Measurements from ENCODE around the gene SKIL. TPM values are rescaled to one million over a fixed set of nuclear protein-coding genes. Genes with fewer than 3 reads are reported as not detected.
A peak's percentile ranks its signal among the peaks of the same experiment; 100 is the strongest.

SKIL gene
- total RNA-seq, 1 experiment from 2014 or later, result 96.4 TPM

DNA sequence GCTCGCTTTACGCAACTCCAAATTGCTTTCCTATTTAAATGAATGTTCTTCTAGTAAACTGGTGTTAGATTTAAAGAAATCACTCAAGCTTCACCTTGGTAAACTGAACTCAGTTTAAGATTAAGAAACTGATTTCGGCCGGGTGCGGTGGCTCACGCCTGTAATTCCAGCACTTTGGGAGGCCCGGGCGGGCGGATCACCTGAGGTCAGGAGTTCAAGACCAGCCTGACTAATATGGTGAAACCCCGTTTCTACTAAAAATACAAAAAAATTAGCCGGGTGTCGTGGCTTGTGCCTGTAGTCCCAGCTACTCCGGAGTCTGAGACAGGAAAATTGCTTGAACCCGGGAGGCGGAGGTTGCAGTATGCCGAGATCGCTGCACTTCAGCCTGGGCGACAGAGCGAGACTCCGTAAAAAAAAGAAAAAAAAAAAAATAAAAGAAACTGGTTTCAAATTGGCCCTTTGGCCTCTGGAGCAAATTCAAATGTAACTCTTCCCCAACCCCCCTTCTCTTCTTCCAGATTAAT, 1.7 kb downstream of the SKIL start:
- Histone ChIP-seq H3K27me3 (no peaks in the 10 kb centered on the region), H3K4me3 (peak overlapping the region; percentile 93), H3K9me3 (replicated peaks) (no peaks in the 10 kb centered on the region), H3K36me3 (peaks cover 46% of the 10 kb centered on the region), H3K4me1 (peaks cover 21% of the 10 kb centered on the region), H3K27ac (no peak overlapping the region; the same call in 1 of the 2 replicates)
- DNase-seq, result no peak

GRCh38 chr3:170360466-170360865, 3.0 kb downstream of the SKIL start:
- H3K4me1 ChIP-seq, result peaks cover 9% of the 10 kb centered on the region
- no peak for DNase-seq
- peaks cover 56% of the 10 kb centered on the region for H3K36me3 ChIP-seq
- H3K9me3 ChIP-seq (replicated peaks), result no peaks in the 10 kb centered on the region
- H3K4me3 ChIP-seq, result no peak overlapping the region
- no peaks in the 10 kb centered on the region for H3K27me3 ChIP-seq
- H3K27ac ChIP-seq, result no peak overlapping the region

- peaks cover 56% of the 10 kb centered on the region for H3K36me3 ChIP-seq
- no peak overlapping the region for H3K27ac ChIP-seq
- no peaks in the 10 kb centered on the region for H3K9me3 ChIP-seq (replicated peaks)
- H3K27me3 ChIP-seq, result no peaks in the 10 kb centered on the region
- no peak for DNase-seq
- H3K4me1 ChIP-seq, result peaks cover 8% of the 10 kb centered on the region; the same call in 1 of the 2 replicates
- H3K4me3 ChIP-seq, result no peak overlapping the region
Observed at GRCh38 chr3:170360916-170361315, 3.4 kb downstream of the SKIL start.

DNA sequence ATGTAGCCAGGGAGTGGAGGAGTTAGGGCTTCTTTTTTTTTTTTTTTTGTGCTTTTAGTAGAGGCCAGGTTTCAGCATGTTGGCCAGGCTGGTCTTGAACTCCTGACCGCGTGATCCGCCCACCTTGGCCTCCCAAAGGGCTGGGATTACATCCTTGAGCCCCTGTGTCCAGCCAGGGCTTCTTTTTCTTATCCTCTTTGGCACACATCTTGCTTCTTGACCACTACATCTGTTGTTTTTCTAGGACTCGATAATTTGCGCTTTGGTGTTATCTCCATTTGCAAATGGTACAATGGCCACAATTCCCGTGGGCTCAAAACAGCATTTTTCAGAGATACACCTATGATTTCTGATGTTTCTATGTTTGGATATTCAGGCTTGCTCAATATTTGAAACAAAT, 4.2 kb downstream of the SKIL start:
- Histone ChIP-seq H3K4me1 (peaks cover 8% of the 10 kb centered on the region; the same call in 1 of the 2 replicates), H3K9me3 (replicated peaks) (no peaks in the 10 kb centered on the region), H3K27ac (no peak overlapping the region), H3K36me3 (peaks cover 56% of the 10 kb centered on the region), H3K4me3 (no peak overlapping the region), H3K27me3 (no peaks in the 10 kb centered on the region)
- DNase-seq, result no peak

DNA sequence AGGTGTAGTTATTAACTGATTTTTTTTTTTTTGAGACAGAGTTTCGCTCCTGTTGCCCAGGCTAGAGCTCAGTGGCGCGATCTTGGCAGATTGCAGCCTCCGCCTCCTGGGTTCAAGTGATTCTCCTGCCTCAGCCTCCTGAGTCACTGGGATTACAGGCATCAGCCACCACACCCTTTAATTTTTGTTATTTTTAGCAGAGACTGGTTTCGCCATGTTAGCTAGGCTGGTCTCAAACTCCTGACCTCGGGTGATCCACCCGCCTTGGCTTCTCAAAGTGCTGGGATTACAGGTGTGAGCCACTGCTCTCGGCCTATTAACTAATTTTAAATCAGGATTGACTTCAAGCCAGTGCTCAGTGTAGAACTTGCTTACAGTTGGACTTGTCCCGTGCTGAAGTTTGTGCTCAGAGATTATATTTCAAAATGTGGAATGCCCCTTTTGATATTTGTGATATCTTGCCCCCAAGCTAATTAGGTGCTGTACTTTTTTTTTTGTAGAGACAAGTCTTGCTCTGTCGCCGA, 6.0 kb downstream of the SKIL start:
- Histone ChIP-seq H3K27ac (no peak overlapping the region), H3K27me3 (no peaks in the 10 kb centered on the region), H3K4me3 (no peak overlapping the region), H3K9me3 (replicated peaks) (no peaks in the 10 kb centered on the region), H3K4me1 (peaks cover 8% of the 10 kb centered on the region; the same call in 1 of the 2 replicates), H3K36me3 (peaks cover 65% of the 10 kb centered on the region)
- DNase-seq, result no peak

GRCh38 chr3:170364965-170365364, 7.5 kb downstream of the SKIL start:
- no peaks in the 10 kb centered on the region for H3K9me3 ChIP-seq (replicated peaks)
- peaks cover 71% of the 10 kb centered on the region for H3K36me3 ChIP-seq
- H3K4me3 ChIP-seq, result no peak overlapping the region
- no peak for DNase-seq
- H3K27me3 ChIP-seq, result no peaks in the 10 kb centered on the region
- no peak overlapping the region for H3K27ac ChIP-seq
- peaks cover 3% of the 10 kb centered on the region; the same call in 1 of the 2 replicates for H3K4me1 ChIP-seq

GRCh38 chr3:170367797-170368196, 10.3 kb downstream of the SKIL start:
- no peaks in the 10 kb centered on the region for H3K9me3 ChIP-seq (replicated peaks)
- H3K27ac ChIP-seq, result no peak overlapping the region
- DNase-seq, result no peak
- no peaks in the 10 kb centered on the region for H3K27me3 ChIP-seq
- no peak overlapping the region for H3K4me3 ChIP-seq
- peaks cover 60% of the 10 kb centered on the region for H3K36me3 ChIP-seq
- H3K4me1 ChIP-seq, result no peaks in the 10 kb centered on the region; the same call in 1 of the 2 replicates

- no peak for DNase-seq
- H3K9me3 ChIP-seq (replicated peaks), result no peaks in the 10 kb centered on the region
- no peak overlapping the region for H3K4me3 ChIP-seq
- H3K27ac ChIP-seq, result no peak overlapping the region
- peaks cover 57% of the 10 kb centered on the region for H3K36me3 ChIP-seq
- no peaks in the 10 kb centered on the region; the same call in 1 of the 2 replicates for H3K4me1 ChIP-seq
- no peaks in the 10 kb centered on the region for H3K27me3 ChIP-seq
Observed at GRCh38 chr3:170368921-170369320, 11.4 kb downstream of the SKIL start.

- H3K4me3 ChIP-seq, result no peak overlapping the region
- peaks cover 56% of the 10 kb centered on the region for H3K36me3 ChIP-seq
- no peaks in the 10 kb centered on the region for H3K4me1 ChIP-seq
- no peaks in the 10 kb centered on the region for H3K9me3 ChIP-seq (replicated peaks)
- H3K27ac ChIP-seq, result no peak overlapping the region
- no peaks in the 10 kb centered on the region for H3K27me3 ChIP-seq
- no peak for DNase-seq
Observed at GRCh38 chr3:170372190-170372879, 14.8 kb downstream of the SKIL start.

DNA sequence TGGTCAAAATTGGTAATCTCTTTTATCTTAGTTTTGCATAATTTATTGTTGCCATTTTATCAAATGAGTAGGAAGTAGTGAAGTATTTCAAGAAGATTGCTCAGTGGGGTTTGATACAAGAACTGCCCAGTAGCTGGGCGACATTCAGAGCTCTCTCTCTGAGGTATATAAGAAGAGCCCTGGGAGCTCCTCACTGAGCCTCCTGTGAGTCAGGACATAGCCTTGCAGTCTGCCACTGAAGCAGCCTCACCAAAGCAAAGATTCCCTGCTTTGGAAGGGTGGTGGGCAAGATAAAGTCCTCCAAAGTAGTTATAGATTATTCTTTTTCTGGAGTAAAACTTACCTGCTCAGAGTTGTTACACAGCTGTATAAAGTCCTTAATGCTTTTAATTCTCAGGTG, 26.1 kb downstream of the SKIL start:
- Histone ChIP-seq H3K9me3 (replicated peaks) (no peaks in the 10 kb centered on the region), H3K4me3 (no peak overlapping the region), H3K27ac (no peak overlapping the region), H3K36me3 (peaks cover 73% of the 10 kb centered on the region), H3K27me3 (no peaks in the 10 kb centered on the region), H3K4me1 (no peaks in the 10 kb centered on the region)
- no peak for DNase-seq

DNA sequence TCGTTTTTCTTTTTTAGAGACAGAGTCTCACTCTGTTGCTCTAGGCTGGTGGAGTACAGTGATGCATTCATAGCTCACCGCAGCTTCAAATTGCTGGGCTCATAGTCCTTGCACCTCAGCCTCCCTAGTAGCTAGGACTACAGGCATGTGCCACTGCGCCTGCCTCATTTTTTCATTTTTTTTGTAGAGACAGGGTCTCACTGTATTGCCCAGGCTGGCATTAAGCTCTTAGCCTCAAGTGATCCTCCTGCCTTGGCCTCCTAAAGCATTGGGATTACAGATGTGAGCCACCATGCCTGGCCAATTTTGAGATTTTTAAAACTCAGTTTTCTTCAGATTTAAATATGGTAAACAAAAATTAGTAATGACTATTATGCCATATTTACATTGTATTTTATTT, 29.0 kb downstream of the SKIL start:
- no peaks in the 10 kb centered on the region for H3K27me3 ChIP-seq
- H3K36me3 ChIP-seq, result peaks cover 76% of the 10 kb centered on the region
- H3K4me3 ChIP-seq, result no peak overlapping the region
- no peak overlapping the region for H3K27ac ChIP-seq
- no peaks in the 10 kb centered on the region for H3K9me3 ChIP-seq (replicated peaks)
- DNase-seq, result no peak
- H3K4me1 ChIP-seq, result no peaks in the 10 kb centered on the region

- Histone ChIP-seq H3K9me3 (replicated peaks) (no peaks in the 10 kb centered on the region), H3K36me3 (peaks cover 75% of the 10 kb centered on the region), H3K4me1 (no peaks in the 10 kb centered on the region), H3K4me3 (no peak overlapping the region), H3K27ac (no peak overlapping the region), H3K27me3 (no peaks in the 10 kb centered on the region)
- no peak for DNase-seq
Observed at GRCh38 chr3:170387950-170388349, 30.4 kb downstream of the SKIL start.

DNA sequence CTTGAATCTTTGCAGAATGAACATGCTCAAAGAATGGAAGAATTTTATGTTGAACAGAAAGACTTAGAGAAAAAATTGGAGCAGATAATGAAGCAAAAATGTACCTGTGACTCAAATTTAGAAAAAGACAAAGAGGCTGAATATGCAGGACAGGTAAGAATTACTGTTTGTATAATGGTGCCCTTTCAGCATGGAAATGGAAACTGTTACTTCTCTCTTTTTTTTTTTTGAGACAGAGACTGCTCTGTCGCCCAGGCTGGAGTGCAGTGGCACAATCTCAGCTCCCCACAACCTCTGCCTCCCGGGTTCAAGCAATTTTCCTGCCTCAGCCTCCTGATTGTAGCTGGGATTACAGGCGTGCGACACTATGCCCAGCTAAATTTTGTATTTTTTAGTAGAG, 33.6 kb downstream of the SKIL start:
- Histone ChIP-seq H3K27ac (no peak overlapping the region), H3K9me3 (replicated peaks) (no peaks in the 10 kb centered on the region), H3K4me1 (no peaks in the 10 kb centered on the region), H3K4me3 (no peak overlapping the region), H3K36me3 (peaks cover 75% of the 10 kb centered on the region), H3K27me3 (no peaks in the 10 kb centered on the region)
- no peak for DNase-seq

DNA sequence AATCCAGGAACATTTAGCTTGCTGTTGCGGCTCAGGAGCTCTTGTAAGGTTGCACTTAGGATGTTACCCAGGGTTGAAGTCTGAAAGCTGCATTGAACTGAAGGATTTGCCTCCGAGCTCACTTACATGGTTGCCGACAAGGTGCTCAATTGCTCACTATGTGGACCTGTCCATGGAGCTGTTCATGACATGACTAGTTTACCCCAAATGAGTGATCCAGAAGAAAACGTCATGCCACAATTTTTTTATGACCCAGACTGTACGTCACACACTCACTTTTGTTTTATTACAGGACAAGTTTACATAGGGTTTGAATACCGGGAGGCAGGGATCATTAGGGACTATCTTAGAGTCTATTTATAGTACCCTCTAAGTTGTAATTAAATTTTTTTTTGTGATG, 40.2 kb downstream of the SKIL start:
- Histone ChIP-seq H3K36me3 (peaks cover 31% of the 10 kb centered on the region), H3K27ac (no peak overlapping the region), H3K4me1 (no peaks in the 10 kb centered on the region), H3K27me3 (no peaks in the 10 kb centered on the region), H3K4me3 (no peak overlapping the region), H3K9me3 (replicated peaks) (no peaks in the 10 kb centered on the region)
- no peak for DNase-seq

DNA sequence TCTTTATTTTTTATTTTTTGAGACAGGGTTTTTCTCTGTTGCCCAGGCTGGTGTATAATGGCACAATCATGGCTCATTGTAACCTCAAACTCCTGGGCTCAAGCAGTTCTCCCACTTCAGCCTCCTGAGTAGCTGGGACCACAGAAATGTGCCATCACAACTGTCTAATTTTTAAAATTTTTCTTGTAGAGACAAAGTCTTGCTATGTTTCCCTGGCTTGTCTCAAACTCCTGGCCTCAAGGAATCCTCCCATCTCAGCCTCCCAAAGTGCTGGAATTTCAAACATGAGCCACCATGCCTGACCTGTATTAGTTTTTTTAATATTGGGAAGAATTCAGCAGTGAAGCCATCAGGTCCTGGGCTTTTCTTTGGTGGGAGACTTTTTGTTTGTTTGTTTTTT, 47.6 kb downstream of the SKIL start:
- no peak overlapping the region for H3K27ac ChIP-seq
- no peaks in the 10 kb centered on the region for H3K9me3 ChIP-seq (replicated peaks)
- no peak overlapping the region for H3K4me3 ChIP-seq
- no peaks in the 10 kb centered on the region for H3K4me1 ChIP-seq
- H3K36me3 ChIP-seq, result no peaks in the 10 kb centered on the region
- no peak for DNase-seq
- H3K27me3 ChIP-seq, result no peaks in the 10 kb centered on the region
